Activated T-helper 17 cell treated with anti-CD3 and anti-CD28 coated beads, Interleukin-2, amount 50 U/mL, for 72 hours (primary cell): Measurements from ENCODE around the gene DBT. TPM values are rescaled to one million over a fixed set of nuclear protein-coding genes. Genes with fewer than 3 reads are reported as not detected.
A peak's percentile ranks its signal among the peaks of the same experiment; 100 is the strongest.

Experiments used
- ATAC-seq: fragments of 150-1000 bp; cut with Tn5 transposase; replicated peaks from 2 replicates; pipeline ENCODE4 v1.10.0; 2021; ENCODE audit warnings: mild to moderate bottlenecking, moderate library complexity
- H3K27ac Mint-ChIP-seq: one replicate; pipeline ENCODE4 v1.8.0; 2022; ENCODE audit warnings: mixed read lengths
- H3K27me3 Mint-ChIP-seq: one replicate; pipeline ENCODE4 v1.8.0; 2022; ENCODE audit warnings: mixed read lengths
- H3K36me3 Mint-ChIP-seq: one replicate; pipeline ENCODE4 v1.8.0; 2022; ENCODE audit warnings: low read depth, mild to moderate bottlenecking, mixed read lengths
- H3K4me1 Mint-ChIP-seq: one replicate; pipeline ENCODE4 v1.8.0; 2022; ENCODE audit warnings: mixed read lengths
- H3K4me3 Mint-ChIP-seq: one replicate; pipeline ENCODE4 v1.8.0; 2022; ENCODE audit warnings: mild to moderate bottlenecking, mixed read lengths
- H3K9me3 Mint-ChIP-seq: one replicate; pipeline ENCODE4 v1.8.0; 2022; ENCODE audit warnings: mixed read lengths
- total RNA-seq, 2 donors: library from RNA; stranded (reverse); gene quantifications; one replicate each; pipeline ENCODE4 v1.2.3, GENCODE V29; 2022

Gene DBT
- total RNA-seq, 2 donors from 2014 or later, result 12.3 to 12.6 TPM

- Mint-ChIP-seq H3K9me3 (no peaks in the 10 kb centered on the region), H3K4me1 (peaks cover 8% of the 10 kb centered on the region), H3K4me3 (no peak overlapping the region), H3K36me3 (peaks cover 70% of the 10 kb centered on the region), H3K27ac (no peak overlapping the region), H3K27me3 (no peaks in the 10 kb centered on the region)
- ATAC-seq, result no peak
These were observed 101.8 kb downstream of the DBT start for GRCh38 chr1:100147875-100148274.

- H3K9me3 Mint-ChIP-seq, result no peaks in the 10 kb centered on the region
- H3K36me3 Mint-ChIP-seq, result peaks cover 79% of the 10 kb centered on the region
- no peak for ATAC-seq
- no peak overlapping the region for H3K27ac Mint-ChIP-seq
- H3K27me3 Mint-ChIP-seq, result no peaks in the 10 kb centered on the region
- no peak overlapping the region for H3K4me3 Mint-ChIP-seq
- H3K4me1 Mint-ChIP-seq, result peaks cover 2% of the 10 kb centered on the region
These were observed 102.7 kb downstream of the DBT start for GRCh38 chr1:100146958-100147357.

GRCh38 chr1:100145116-100145515 is 104.5 kb downstream of the DBT start:
- Mint-ChIP-seq H3K36me3 (peaks cover 91% of the 10 kb centered on the region), H3K9me3 (no peaks in the 10 kb centered on the region), H3K4me1 (no peaks in the 10 kb centered on the region), H3K27me3 (no peaks in the 10 kb centered on the region), H3K4me3 (no peak overlapping the region), H3K27ac (no peak overlapping the region)
- ATAC-seq, result no peak

DNA sequence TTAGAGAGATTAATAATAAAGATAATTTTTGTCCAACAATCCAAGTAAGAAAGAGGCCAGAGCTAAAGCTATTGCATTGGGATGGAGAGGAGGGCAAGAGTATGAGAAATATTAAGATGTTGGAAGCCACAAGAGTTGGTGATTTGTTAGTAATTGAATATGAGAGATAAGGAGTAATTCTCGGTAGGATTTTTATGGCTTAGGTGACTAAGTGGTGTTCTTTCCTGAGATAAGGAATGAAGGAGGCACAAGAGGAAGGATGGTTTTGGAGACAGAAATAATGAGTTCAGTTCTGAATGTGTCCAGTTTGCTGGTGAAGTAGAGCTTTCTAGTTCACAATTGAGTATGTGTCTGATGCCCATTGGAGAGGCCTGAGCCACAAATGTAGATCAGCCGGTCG is 107.3 kb downstream of the DBT start:
- H3K27ac Mint-ChIP-seq, result peak overlapping the region; percentile 53
- H3K9me3 Mint-ChIP-seq, result no peaks in the 10 kb centered on the region
- no peak overlapping the region for H3K4me3 Mint-ChIP-seq
- no peaks in the 10 kb centered on the region for H3K4me1 Mint-ChIP-seq
- H3K27me3 Mint-ChIP-seq, result no peaks in the 10 kb centered on the region
- no peak for ATAC-seq
- H3K36me3 Mint-ChIP-seq, result peaks cover 97% of the 10 kb centered on the region

DNA sequence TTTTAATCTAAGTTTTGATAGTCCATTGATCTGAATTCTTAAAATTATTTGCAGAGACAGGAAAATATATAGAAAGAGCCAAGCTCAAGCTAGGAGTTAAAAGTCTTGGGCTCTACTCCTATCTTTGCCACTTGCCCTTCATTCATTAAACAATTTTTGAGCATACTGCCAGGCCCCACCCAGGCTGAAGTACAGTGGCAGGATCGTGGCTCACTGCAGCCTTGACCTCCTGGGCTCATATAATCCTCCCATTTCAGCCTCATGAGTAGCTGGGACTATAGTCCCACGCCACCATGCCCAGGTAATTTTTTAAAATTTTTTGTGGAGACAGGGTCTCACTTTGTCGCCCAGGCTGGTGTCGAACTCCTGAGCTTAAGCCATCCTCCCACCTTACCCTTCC is 108.4 kb downstream of the DBT start:
- ATAC-seq, result no peak
- no peak overlapping the region for H3K4me3 Mint-ChIP-seq
- H3K9me3 Mint-ChIP-seq, result no peaks in the 10 kb centered on the region
- no peaks in the 10 kb centered on the region for H3K27me3 Mint-ChIP-seq
- H3K27ac Mint-ChIP-seq, result no peak overlapping the region
- no peaks in the 10 kb centered on the region for H3K4me1 Mint-ChIP-seq
- H3K36me3 Mint-ChIP-seq, result peaks cover 99% of the 10 kb centered on the region

DNA sequence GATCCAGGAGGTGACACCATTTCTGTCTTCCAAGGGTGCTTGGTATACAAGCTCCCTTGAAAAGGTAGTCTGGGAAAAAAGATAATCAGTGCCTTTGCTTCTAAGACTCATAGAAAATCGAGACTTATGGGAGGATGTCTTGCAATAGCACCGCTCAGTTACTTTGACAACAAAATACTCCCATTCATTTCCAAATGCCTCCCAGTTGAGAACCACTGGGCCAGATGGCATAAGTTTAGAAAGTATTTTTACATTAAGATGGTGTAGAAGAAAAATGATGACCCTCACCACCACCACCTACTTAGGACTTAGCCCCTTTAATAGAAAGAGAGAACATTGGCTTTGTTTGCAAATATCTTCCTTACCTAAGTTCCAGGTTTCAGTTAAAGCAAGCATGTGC is 112.0 kb downstream of the DBT start:
- peaks cover 9% of the 10 kb centered on the region for H3K4me1 Mint-ChIP-seq
- no peaks in the 10 kb centered on the region for H3K27me3 Mint-ChIP-seq
- peaks cover 79% of the 10 kb centered on the region for H3K36me3 Mint-ChIP-seq
- no peaks in the 10 kb centered on the region for H3K9me3 Mint-ChIP-seq
- no peak for ATAC-seq
- no peak overlapping the region for H3K4me3 Mint-ChIP-seq
- H3K27ac Mint-ChIP-seq, result no peak overlapping the region

Other genes starting within 250 kb of the DBT start
- 10 to 100 TPM; 14.1 to 14.3 TPM for gene SASS6, start 116.9 kb downstream of the DBT start, total RNA-seq
- gene TRMT13, start 116.7 kb downstream of the DBT start, total RNA-seq, result 10 to 100 TPM; 18.4 to 23.5 TPM
- 1 to 10 TPM in 1 of 2 donors, under 1 TPM in 1; 0.82 to 1.0 TPM for gene LRRC39, start 71.6 kb downstream of the DBT start, total RNA-seq
- gene RTCA, start 16.4 kb upstream of the DBT start, total RNA-seq, result 10 to 100 TPM; 48.3 to 57.7 TPM
- 10 to 100 TPM; 21.0 to 31.0 TPM for gene CDC14A, start 102.7 kb upstream of the DBT start, total RNA-seq